IMR-90 (cell line): ENCODE results near the gene AOPEP.
"Not testable (repeated sequence)": the region's sequence is repeated elsewhere in the genome, so short reads cannot be mapped to it uniquely, and the experiment has no call there.

Source experiments
- MAFK ChIP-seq: IDR thresholded peaks from 2 replicates; pipeline ENCODE4 v1.6.1; 2012; ENCODE audit warnings: low read depth, low read length, improper control_type of control experiment
- TF ChIP-seq, protein P1 (sequence below): conservative IDR thresholded peaks from 2 replicates; pipeline ENCODE4 v1.5.1; 2012; ENCODE audit warnings: mild to moderate bottlenecking, low read depth, low read length, improper control_type of control experiment

DNA sequence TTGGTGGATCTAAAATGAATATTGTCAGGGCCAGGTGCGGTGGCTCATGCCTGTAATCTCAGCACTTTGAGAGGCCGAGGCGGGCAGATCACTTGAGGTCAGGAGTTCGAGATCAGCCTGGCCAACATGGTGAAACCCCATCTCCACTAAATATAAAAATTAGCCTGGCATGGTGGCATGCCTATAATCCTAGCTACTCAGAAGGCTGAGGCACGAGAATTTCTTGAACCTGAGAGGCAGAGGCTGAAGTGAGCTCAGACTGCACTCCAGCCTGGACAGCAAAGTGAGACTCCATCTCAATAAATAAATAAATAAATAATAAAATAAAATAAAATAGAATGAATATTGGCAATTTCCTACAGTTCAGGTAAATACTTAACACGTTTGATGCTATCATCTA is 213.8 kb downstream of the AOPEP start:
- not testable (repeated sequence) for TF ChIP-seq MAFK
- TF ChIP-seq, protein P1, sequence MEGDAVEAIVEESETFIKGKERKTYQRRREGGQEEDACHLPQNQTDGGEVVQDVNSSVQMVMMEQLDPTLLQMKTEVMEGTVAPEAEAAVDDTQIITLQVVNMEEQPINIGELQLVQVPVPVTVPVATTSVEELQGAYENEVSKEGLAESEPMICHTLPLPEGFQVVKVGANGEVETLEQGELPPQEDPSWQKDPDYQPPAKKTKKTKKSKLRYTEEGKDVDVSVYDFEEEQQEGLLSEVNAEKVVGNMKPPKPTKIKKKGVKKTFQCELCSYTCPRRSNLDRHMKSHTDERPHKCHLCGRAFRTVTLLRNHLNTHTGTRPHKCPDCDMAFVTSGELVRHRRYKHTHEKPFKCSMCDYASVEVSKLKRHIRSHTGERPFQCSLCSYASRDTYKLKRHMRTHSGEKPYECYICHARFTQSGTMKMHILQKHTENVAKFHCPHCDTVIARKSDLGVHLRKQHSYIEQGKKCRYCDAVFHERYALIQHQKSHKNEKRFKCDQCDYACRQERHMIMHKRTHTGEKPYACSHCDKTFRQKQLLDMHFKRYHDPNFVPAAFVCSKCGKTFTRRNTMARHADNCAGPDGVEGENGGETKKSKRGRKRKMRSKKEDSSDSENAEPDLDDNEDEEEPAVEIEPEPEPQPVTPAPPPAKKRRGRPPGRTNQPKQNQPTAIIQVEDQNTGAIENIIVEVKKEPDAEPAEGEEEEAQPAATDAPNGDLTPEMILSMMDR = not testable (repeated sequence)
